Body of pancreas (tissue), 4 donors: ENCODE results near the gene GNLY.

Experiments
- POLR2A ChIP-seq, 3 donors: fragments of 450-650 bp; IDR thresholded peaks; one replicate each; pipeline ENCODE4 v1.6.1; 2016; ENCODE audit warnings: antibody characterized with exemption in 3 of 3, mild to moderate bottlenecking in 2 of 3
- TF ChIP-seq, protein P1 (sequence below), 7 experiments: fragments of 450-650 bp in 4 of 7; fragments of 200-600 bp in 3 of 7; sonication (generic) in 3 of 7; IDR thresholded peaks; one replicate each; pipeline ENCODE4 v1.5.1; 2016 to 2019; ENCODE audit warnings: antibody characterized with exemption in 7 of 7

DNA sequence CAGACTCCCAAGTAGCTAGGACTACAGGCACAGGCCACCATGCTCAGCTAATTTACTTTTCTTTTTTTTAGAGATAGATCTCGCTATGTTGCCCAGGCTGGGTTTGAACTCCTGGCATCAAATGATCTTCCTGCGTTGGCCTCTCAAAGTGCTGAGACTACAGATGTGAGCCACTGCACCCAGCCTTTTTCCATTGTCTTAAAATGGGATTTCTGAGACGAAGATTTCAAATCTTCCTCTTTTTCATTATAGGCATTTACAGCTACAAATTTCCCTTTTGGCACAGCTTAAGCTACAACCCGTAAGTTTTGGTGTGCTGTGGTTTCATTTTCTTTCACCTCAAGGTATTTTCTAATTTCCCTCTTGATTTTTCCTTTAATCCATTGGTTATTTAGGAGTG is 8.6 kb downstream of the GNLY start:
- TF ChIP-seq, protein P1, sequence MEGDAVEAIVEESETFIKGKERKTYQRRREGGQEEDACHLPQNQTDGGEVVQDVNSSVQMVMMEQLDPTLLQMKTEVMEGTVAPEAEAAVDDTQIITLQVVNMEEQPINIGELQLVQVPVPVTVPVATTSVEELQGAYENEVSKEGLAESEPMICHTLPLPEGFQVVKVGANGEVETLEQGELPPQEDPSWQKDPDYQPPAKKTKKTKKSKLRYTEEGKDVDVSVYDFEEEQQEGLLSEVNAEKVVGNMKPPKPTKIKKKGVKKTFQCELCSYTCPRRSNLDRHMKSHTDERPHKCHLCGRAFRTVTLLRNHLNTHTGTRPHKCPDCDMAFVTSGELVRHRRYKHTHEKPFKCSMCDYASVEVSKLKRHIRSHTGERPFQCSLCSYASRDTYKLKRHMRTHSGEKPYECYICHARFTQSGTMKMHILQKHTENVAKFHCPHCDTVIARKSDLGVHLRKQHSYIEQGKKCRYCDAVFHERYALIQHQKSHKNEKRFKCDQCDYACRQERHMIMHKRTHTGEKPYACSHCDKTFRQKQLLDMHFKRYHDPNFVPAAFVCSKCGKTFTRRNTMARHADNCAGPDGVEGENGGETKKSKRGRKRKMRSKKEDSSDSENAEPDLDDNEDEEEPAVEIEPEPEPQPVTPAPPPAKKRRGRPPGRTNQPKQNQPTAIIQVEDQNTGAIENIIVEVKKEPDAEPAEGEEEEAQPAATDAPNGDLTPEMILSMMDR (IDR thresholded peaks at IDR 0.05) = no peak
- no peak for TF ChIP-seq POLR2A (IDR thresholded peaks at IDR 0.05)
